PC-3 (cell line): Measurements from ENCODE around the gene RPLP2. TPM values are rescaled to one million over a fixed set of nuclear protein-coding genes. Genes with fewer than 3 reads are reported as not detected.

Source experiments
- ATAC-seq: fragments of 200-7000 bp; cut with Tn5 transposase; 2 replicates; pipeline ENCODE4 v1.9.1; 2020; ENCODE audit warnings: mild to moderate bottlenecking, moderate library complexity
- BruUV-seq: library from RNA; stranded (reverse); fragments of 400-500 nt; replicated peaks from 2 replicates; lab custom pipeline; 2021; lab: Mats Ljungman, UMichigan
- CTCF ChIA-PET: fragments of 300-600 bp; sonication (Branson Sonifier 250); formaldehyde crosslinking; loops from one replicate; lab custom pipeline; 2022; ENCODE audit warnings: antibody characterized with exemption; lab: Charles Lee
- POLR2A ChIA-PET: fragments of 300-600 bp; sonication (Branson Sonifier 250); formaldehyde crosslinking; loops from one replicate; lab custom pipeline; 2022; ENCODE audit warnings: antibody characterized with exemption; ENCODE audit not compliant: unreplicated experiment; lab: Charles Lee
- DNase-seq: peaks from one replicate; pipeline ENCODE4 v3.0.0-alpha.2; 2015
- H2AFZ ChIP-seq: fragments of 300-600 bp; sonication (generic); 2 replicates; pipeline ENCODE4 v1.6.0; 2016; ENCODE audit warnings: antibody characterized with exemption, low read length
- H3F3A ChIP-seq: fragments of 300-600 bp; sonication (generic); one replicate; pipeline ENCODE4 v1.6.0; 2017; ENCODE audit warnings: antibody characterized with exemption, low read length, control low read depth, mild to moderate bottlenecking; ENCODE audit not compliant: unreplicated experiment
- H3K27ac ChIP-seq: fragments of 300-600 bp; sonication (generic); 2 replicates; pipeline ENCODE4 v1.5.1; 2016; ENCODE audit warnings: mild to moderate bottlenecking, low read length
- H3K27me3 ChIP-seq: fragments of 300-600 bp; sonication (generic); 2 replicates; pipeline ENCODE4 v1.6.1; 2016; ENCODE audit warnings: low read length, mixed read lengths
- H3K36me3 ChIP-seq: fragments of 300-600 bp; sonication (generic); 2 replicates; pipeline ENCODE4 v1.6.1; 2016; ENCODE audit warnings: low read depth, mixed run types, low read length, mixed read lengths
- H3K4me1 ChIP-seq: fragments of 300-600 bp; sonication (generic); 2 replicates; pipeline ENCODE4 v1.5.1; 2016; ENCODE audit warnings: low read length; ENCODE audit not compliant: insufficient read depth
- H3K4me2 ChIP-seq: fragments of 300-600 bp; sonication (generic); 2 replicates; pipeline ENCODE4 v1.6.0; 2016; ENCODE audit warnings: low read length
- H3K4me3 ChIP-seq: fragments of 300-600 bp; sonication (generic); 2 replicates; pipeline ENCODE4 v1.5.1; 2016; ENCODE audit warnings: mild to moderate bottlenecking, low read length, mixed read lengths
- H3K79me2 ChIP-seq: fragments of 300-600 bp; sonication (generic); 2 replicates; pipeline ENCODE4 v1.6.1; 2017; ENCODE audit warnings: low read length, mixed read lengths
- H3K9ac ChIP-seq: fragments of 300-600 bp; sonication (generic); 2 replicates; pipeline ENCODE4 v1.6.0; 2016; ENCODE audit warnings: mild to moderate bottlenecking, low read length
- H3K9me2 ChIP-seq: fragments of 300-600 bp; sonication (generic); replicated peaks from 2 replicates; pipeline ENCODE4 v1.6.1; 2016; ENCODE audit warnings: mixed run types, low read length, mixed read lengths
- H3K9me3 ChIP-seq: fragments of 300-600 bp; sonication (generic); 2 replicates; pipeline ENCODE4 v1.6.1; 2016; ENCODE audit warnings: low read length, mixed read lengths
- H4K20me1 ChIP-seq: fragments of 300-600 bp; sonication (generic); 2 replicates; pipeline ENCODE4 v1.6.1; 2016; ENCODE audit warnings: low read length, mixed read lengths
- CTCF ChIP-seq: fragments of 300-600 bp; sonication (generic); conservative IDR thresholded peaks from 2 replicates; pipeline ENCODE4 v1.5.1; 2017; ENCODE audit warnings: antibody characterized with exemption, low read depth, mild to moderate bottlenecking, low read length
- EZH2 ChIP-seq: fragments of 300-600 bp; sonication (generic); IDR thresholded peaks from one replicate; pipeline ENCODE4 v1.6.1; 2017; ENCODE audit warnings: antibody characterized with exemption, mild to moderate bottlenecking, low read length; ENCODE audit not compliant: unreplicated experiment
- EZH2phosphoT487 ChIP-seq: fragments of 300-600 bp; sonication (generic); IDR thresholded peaks from 2 replicates; pipeline ENCODE4 v1.6.1; 2018; ENCODE audit warnings: mild to moderate bottlenecking, antibody characterized with exemption, low read length, borderline replicate concordance
- intact Hi-C: fragments of 100-400 bp; cut with micrococcal nuclease; formaldehyde crosslinking; loops from 2 replicates; pipeline ENCODE4 v1.9.0; 2023
- total RNA-seq: library from RNA; depleted of rRNA; stranded (reverse); fragments of >200 nt; gene quantifications from 2 replicates; pipeline ENCODE4 v1.2.3, GENCODE V29; 2014

RPLP2 gene
- total RNA-seq, 1 experiment from 2014 or later = 897 TPM

GRCh38 chr11:794766-795633, 14.8 kb upstream of the RPLP2 start:
- ChIA-PET CTCF (no interaction called here), POLR2A (interaction anchor here (0.6 kb wide), 1 partner anchor 38 kb away, joined by 3 read pairs; no protein-coding TSS in a partner anchor)
- ATAC-seq (no peak), DNase-seq (no peak)
- Histone ChIP-seq H3K27me3 (no peaks in the 10 kb centered on the region), H3K9me2 (no peaks in the 10 kb centered on the region), H3K9me3 (no peaks in the 10 kb centered on the region), H3K9ac (no peak overlapping the region; the same call in 1 of the 2 replicates), H2AFZ (no peak overlapping the region), H3K4me2 (peak overlapping the region; percentile 98), H3K79me2 (peaks cover 24% of the 10 kb centered on the region), H3K4me1 (peaks cover 19% of the 10 kb centered on the region), H3F3A (peaks cover 4% of the 10 kb centered on the region), H3K36me3 (no peaks in the 10 kb centered on the region; the same call in 1 of the 2 replicates), H3K27ac (no peak overlapping the region), H3K4me3 (peak overlapping the region; percentile 94), H4K20me1 (no peaks in the 10 kb centered on the region)
- no TSS peak for BruUV-seq
- intact Hi-C loops = no loop called here
- no peak for TF ChIP-seq CTCF
- TF ChIP-seq EZH2 = no peak
- no peak for TF ChIP-seq EZH2phosphoT487

GRCh38 chr11:795634-796564, 13.9 kb upstream of the RPLP2 start:
- intact Hi-C loops = loop anchor here (2.0 kb wide), 1 partner anchor 25 kb away; no protein-coding TSS in a partner anchor

More at GRCh38 chr11:795634-796564, 13.9 kb upstream of the RPLP2 start:
- peaks cover 19% of the 10 kb centered on the region for H3K4me1 ChIP-seq
- peaks cover 24% of the 10 kb centered on the region for H3K79me2 ChIP-seq
- peaks cover 4% of the 10 kb centered on the region for H3F3A ChIP-seq
- BruUV-seq = no TSS peak
- peak; percentile 79 for DNase-seq
- no peak for TF ChIP-seq CTCF
- no peak for TF ChIP-seq EZH2
- no peak for TF ChIP-seq EZH2phosphoT487
- H2AFZ ChIP-seq = 0 out of 2 replicates have a peak overlapping the region, but pooled peaks have one; percentile 38
- H3K4me2 ChIP-seq = peak overlapping the region; percentile 98
- CTCF ChIA-PET = interaction anchor here (0.5 kb wide), 1 partner anchor 29 kb away, joined by 7 read pairs; no protein-coding TSS in a partner anchor
- H4K20me1 ChIP-seq = no peaks in the 10 kb centered on the region
- peak; percentile 52 for ATAC-seq
- POLR2A ChIA-PET = interaction anchor here (0.6 kb wide), 1 partner anchor 14 kb away, joined by 3 read pairs; the partner anchor contains the start of gene RPLP2
- H3K9me3 ChIP-seq = no peaks in the 10 kb centered on the region
- H3K27me3 ChIP-seq = no peaks in the 10 kb centered on the region
- H3K27ac ChIP-seq = peak overlapping the region; percentile 40
- no peaks in the 10 kb centered on the region for H3K9me2 ChIP-seq
- peak overlapping the region; percentile 67 for H3K9ac ChIP-seq
- H3K4me3 ChIP-seq = peak overlapping the region; percentile 94
- H3K36me3 ChIP-seq = no peaks in the 10 kb centered on the region; the same call in 1 of the 2 replicates
